ENCODE measurements around the gene LOXL1.

LOXL1 gene

DNA sequence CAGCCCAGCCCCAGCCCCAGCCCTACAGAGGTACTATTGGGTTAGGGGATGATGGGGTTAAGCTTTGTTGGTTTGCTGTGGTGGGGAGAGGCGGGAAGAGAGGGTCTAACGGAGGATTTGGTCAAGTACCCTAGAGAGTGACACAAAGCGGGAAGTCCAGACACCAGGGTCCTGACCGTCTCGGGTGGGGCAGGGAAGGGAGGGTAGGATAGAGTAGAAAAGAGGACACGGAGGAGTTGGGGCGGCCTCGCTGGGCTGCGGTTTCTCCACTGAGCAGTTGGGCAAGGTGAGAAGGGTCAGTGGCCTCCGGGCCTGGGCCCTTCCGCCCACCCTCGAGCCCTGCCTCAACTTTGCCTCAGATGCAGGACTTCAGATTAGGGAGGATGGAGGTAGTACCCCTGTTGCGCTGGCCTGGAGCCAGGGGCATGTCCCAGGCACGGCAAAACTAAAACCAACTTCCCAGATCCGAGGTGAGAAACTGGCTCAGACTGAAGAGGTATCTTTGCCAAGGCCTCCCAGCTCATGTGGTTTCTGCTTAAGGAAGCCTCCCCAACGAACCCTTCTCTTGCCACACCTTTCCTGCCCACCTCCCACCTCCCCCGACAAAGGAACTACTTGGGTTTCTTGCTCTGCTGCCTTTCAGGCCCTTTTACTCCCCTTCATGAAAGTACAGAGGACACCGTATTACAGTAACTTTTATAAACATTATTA is 68.8 kb downstream of the LOXL1 start:
- DNase-seq (ENCODE audit: low read depth) = no peak

DNA sequence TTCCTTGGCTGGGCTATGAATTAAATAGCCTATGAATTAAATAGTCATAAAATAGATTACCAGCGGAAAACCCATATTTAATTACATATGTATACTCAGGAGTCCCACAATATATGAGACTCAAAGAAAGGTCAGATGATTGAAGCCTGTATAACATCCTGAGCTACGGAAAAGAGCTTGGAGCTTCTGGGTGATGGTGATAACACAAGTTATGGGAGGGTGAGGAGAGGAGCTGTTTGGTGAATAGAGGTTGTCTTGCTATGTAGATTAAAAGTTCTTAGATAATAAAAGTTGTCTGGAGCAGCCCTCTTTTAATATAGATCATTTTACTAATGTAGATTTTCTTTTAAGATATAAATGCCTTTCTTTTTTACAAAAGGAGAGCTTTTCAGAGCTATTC is 70.0 kb downstream of the LOXL1 start:
- DNase-seq (ENCODE audit: low read depth) = no peak

DNA sequence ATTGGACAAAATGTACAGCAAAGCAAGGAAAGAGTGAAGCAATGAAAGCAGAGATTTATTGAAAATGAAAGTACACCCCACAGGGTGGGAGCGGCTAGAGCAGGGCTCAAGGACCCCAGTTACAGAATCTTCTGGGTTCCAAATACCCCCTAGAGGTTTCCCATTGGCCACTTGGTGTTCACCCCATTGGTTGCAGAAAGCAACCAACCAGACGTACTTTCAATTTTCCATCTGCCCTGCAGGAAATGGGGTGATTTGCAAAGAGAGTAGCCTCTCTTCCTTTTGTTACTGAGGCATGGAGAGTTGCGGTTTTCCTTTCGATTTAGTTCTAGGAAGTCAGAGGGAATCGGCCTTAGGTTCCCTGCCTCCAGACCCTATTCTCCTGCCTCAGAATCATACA is 70.7 kb downstream of the LOXL1 start:
- no peak for DNase-seq (ENCODE audit: low read depth)

DNA sequence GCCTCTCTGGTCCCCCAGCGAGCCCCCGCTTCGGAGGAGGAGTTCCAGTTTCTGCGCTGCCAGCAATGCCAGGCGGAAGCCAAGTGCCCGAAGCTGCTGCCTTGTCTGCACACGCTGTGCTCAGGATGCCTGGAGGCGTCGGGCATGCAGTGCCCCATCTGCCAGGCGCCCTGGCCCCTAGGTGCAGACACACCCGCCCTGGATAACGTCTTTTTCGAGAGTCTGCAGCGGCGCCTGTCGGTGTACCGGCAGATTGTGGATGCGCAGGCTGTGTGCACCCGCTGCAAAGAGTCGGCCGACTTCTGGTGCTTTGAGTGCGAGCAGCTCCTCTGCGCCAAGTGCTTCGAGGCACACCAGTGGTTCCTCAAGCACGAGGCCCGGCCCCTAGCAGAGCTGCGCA is 71.7 kb downstream of the LOXL1 start:
- no peak for DNase-seq (ENCODE audit: low read depth)

All from activated T-cell treated with anti-CD3 and anti-CD28 coated beads for 24 hours (primary cell).